ENCODE data around the gene KDELR3. TPM values are rescaled to one million over a fixed set of nuclear protein-coding genes. Genes with fewer than 3 reads are reported as not detected.

KDELR3 gene
- total and polyA plus RNA-seq, 4 donors: 4.4 to 16.4 (median 8.8) TPM

- H3K9me3 ChIP-seq (ENCODE audit: control insufficient read depth in 4 of 4, insufficient read depth in 3 of 4, low read length in 3 of 4): no peaks in the 10 kb centered on the region
- no peaks in the 10 kb centered on the region for H3K27me3 ChIP-seq (ENCODE audit: control insufficient read depth in 3 of 3, insufficient read depth in 3 of 3, low read length in 2 of 3)
- H3K36me3 ChIP-seq (ENCODE audit: control insufficient read depth in 4 of 4, insufficient read depth in 4 of 4, low read length in 4 of 4): no peaks in the 10 kb centered on the region
- H3K4me1 ChIP-seq (ENCODE audit: control insufficient read depth in 5 of 5, insufficient read depth in 5 of 5, low read length in 5 of 5): peaks cover 0 to 4% (median 0%) of the 10 kb centered on the region in 5 donors
- 90 to 97% methylated on average over 12 of the region's 12 CpGs for WGBS, 2 donors
- no peak overlapping the region for H3K4me3 ChIP-seq
- ATAC-seq (ENCODE audit: insufficient read depth, low FRiP score) (no peak), DNase-seq (no peak)
- H3K9ac ChIP-seq (ENCODE audit: insufficient read depth in 1 of 2, low read length in 2 of 2): no peak overlapping the region
- no peak overlapping the region for H3K27ac ChIP-seq (ENCODE audit: low read depth in 1 of 2, low read length in 1 of 2)
- TF ChIP-seq CTCF (IDR thresholded peaks at IDR 0.05; ENCODE audit: control extremely low read depth, extremely low read depth): no peak
Measured at GRCh38 chr22:38431266-38432010, 36.5 kb upstream of the KDELR3 start.

GRCh38 chr22:38432264-38432663 lies 35.6 kb upstream of the KDELR3 start:
- peaks cover 0 to 4% (median 0%) of the 10 kb centered on the region in 5 donors for H3K4me1 ChIP-seq (ENCODE audit: control insufficient read depth in 5 of 5, insufficient read depth in 5 of 5, low read length in 5 of 5)
- TF ChIP-seq CTCF (IDR thresholded peaks at IDR 0.05; ENCODE audit: control extremely low read depth, extremely low read depth): no peak
- no peak for ATAC-seq (ENCODE audit: insufficient read depth, low FRiP score)
- WGBS, 2 donors: 89 to 95% methylated on average over 1 of the region's 1 CpG
- H3K9me3 ChIP-seq (ENCODE audit: control insufficient read depth in 4 of 4, insufficient read depth in 3 of 4, low read length in 3 of 4): no peaks in the 10 kb centered on the region
- H3K9ac ChIP-seq (ENCODE audit: insufficient read depth in 1 of 2, low read length in 2 of 2): no peak overlapping the region
- no peaks in the 10 kb centered on the region for H3K36me3 ChIP-seq (ENCODE audit: control insufficient read depth in 4 of 4, insufficient read depth in 4 of 4, low read length in 4 of 4)
- no peaks in the 10 kb centered on the region for H3K27me3 ChIP-seq (ENCODE audit: control insufficient read depth in 3 of 3, insufficient read depth in 3 of 3, low read length in 2 of 3)
- H3K4me3 ChIP-seq: no peak overlapping the region
- H3K27ac ChIP-seq (ENCODE audit: low read depth in 1 of 2, low read length in 1 of 2): no peak overlapping the region
- DNase-seq: no peak

GRCh38 chr22:38433871-38434270 lies 34.0 kb upstream of the KDELR3 start:
- Histone ChIP-seq H3K4me3 (no peak overlapping the region), H3K27ac (ENCODE audit: low read depth in 1 of 2, low read length in 1 of 2) (no peak overlapping the region), H3K4me1 (ENCODE audit: control insufficient read depth in 5 of 5, insufficient read depth in 5 of 5, low read length in 5 of 5) (peaks cover 0 to 4% (median 0%) of the 10 kb centered on the region in 5 donors), H3K9me3 (ENCODE audit: control insufficient read depth in 4 of 4, insufficient read depth in 3 of 4, low read length in 3 of 4) (no peaks in the 10 kb centered on the region), H3K9ac (ENCODE audit: insufficient read depth in 1 of 2, low read length in 2 of 2) (no peak overlapping the region), H3K36me3 (ENCODE audit: control insufficient read depth in 4 of 4, insufficient read depth in 4 of 4, low read length in 4 of 4) (no peaks in the 10 kb centered on the region), H3K27me3 (ENCODE audit: control insufficient read depth in 3 of 3, insufficient read depth in 3 of 3, low read length in 2 of 3) (no peaks in the 10 kb centered on the region)
- no peak for DNase-seq
- TF ChIP-seq CTCF (IDR thresholded peaks at IDR 0.05; ENCODE audit: control extremely low read depth, extremely low read depth): no peak
- WGBS, 2 donors: 80 to 92% methylated on average over 8 of the region's 8 CpGs
- no peak for ATAC-seq (ENCODE audit: insufficient read depth, low FRiP score)

Measured in lung (tissue), 12 donors.